GM12874 (cell line): ENCODE data around the gene B3GALNT2.

Source experiments
- CTCF ChIP-seq: IDR thresholded peaks from 2 replicates; pipeline ENCODE4 v1.5.1; 2011; ENCODE audit warnings: low read depth, mild to moderate bottlenecking, control low read depth, low read length, moderate library complexity; ENCODE audit not compliant: insufficient read depth

The B3GALNT2 gene

DNA sequence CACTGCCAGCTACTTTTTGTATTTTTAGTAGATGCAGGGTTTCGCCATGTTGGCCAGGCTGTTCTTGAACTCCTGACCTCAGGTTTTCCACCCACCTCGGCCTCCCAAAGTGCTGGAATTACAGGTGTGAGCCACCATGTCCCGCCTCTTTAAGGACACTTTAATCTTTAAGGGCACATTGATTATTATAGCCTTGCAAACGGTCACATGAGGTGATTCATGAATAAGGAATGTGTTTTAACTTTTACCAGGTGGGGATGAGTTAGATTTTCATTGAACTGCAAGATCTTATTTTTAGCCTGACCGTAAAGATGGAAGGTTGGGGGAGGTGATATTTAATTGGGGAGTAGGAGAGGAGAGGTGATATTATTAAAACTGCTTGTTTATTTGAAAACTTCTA, 75.1 kb downstream of the B3GALNT2 start:
- no peak for TF ChIP-seq CTCF

GRCh38 chr1:235427447-235427846, 76.8 kb downstream of the B3GALNT2 start:
- TF ChIP-seq CTCF, result no peak

- no peak for TF ChIP-seq CTCF
Measured at GRCh38 chr1:235426680-235427079, 77.6 kb downstream of the B3GALNT2 start.

GRCh38 chr1:235426143-235426542, 78.1 kb downstream of the B3GALNT2 start:
- no peak for TF ChIP-seq CTCF

GRCh38 chr1:235425357-235425756, 78.9 kb downstream of the B3GALNT2 start:
- no peak for TF ChIP-seq CTCF

- TF ChIP-seq CTCF, result no peak
Measured at GRCh38 chr1:235424092-235424491, 80.2 kb downstream of the B3GALNT2 start.

DNA sequence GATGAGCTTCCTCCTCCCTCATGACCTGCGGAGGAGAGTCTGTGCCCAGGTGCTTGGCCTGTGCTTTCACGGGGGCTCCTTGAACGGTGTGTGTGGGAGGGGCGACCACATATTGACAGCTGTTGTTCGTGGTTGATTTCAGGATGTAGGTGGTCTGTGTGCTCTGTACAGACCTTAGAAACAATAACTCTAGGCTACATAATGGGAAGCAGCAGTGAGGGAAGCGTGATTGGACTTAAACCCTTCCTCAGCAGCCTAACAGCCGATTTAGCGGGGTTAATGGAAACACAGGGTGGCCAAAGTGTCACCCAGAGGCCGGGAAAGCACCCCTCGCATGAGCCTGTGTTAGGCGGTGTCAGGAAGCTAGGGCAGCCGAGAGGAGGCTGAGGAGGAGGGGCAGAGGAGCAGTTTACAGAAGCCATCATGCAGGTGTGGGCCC, 81.0 kb downstream of the B3GALNT2 start:
- TF ChIP-seq CTCF, result no peak

- TF ChIP-seq CTCF, result no peak
Measured at GRCh38 chr1:235421751-235422150, 82.5 kb downstream of the B3GALNT2 start.
